ENCODE measurements around the gene PRAME. TPM values are rescaled to one million over a fixed set of nuclear protein-coding genes. Genes with fewer than 3 reads are reported as not detected.

PRAME gene
- total RNA-seq, 1 experiment from 2014 or later: not detected

GRCh38 chr22:22521631-22522030 lies 37.4 kb downstream of the PRAME start:
- Mint-ChIP-seq H3K4me1 (ENCODE audit: insufficient read depth, unreplicated experiment) (no peaks in the 10 kb centered on the region), H3K27me3 (ENCODE audit: insufficient read depth, unreplicated experiment) (peaks cover 32% of the 10 kb centered on the region), H3K4me3 (ENCODE audit: unreplicated experiment) (no peak overlapping the region), H3K36me3 (ENCODE audit: insufficient read depth, unreplicated experiment) (no peaks in the 10 kb centered on the region), H3K27ac (ENCODE audit: low read depth, unreplicated experiment) (peak overlapping the region; percentile 41), H3K9me3 (ENCODE audit: unreplicated experiment) (no peaks in the 10 kb centered on the region)
- ChIA-PET POLR2A (no interaction called here), CTCF (no interaction called here)
- TF ChIP-seq CTCF (IDR thresholded peaks at IDR 0.05; ENCODE audit: unreplicated experiment): no peak
- intact Hi-C loops (cut with micrococcal nuclease): no loop called here
- no peak for DNase-seq (ENCODE audit: unreplicated experiment)
- no TSS peak for BruUV-seq (replicated peaks)

GRCh38 chr22:22520667-22521602 lies 38.1 kb downstream of the PRAME start:
- intact Hi-C loops (cut with micrococcal nuclease): no loop called here
- peak; percentile 18 for DNase-seq (ENCODE audit: unreplicated experiment)
- no peaks in the 10 kb centered on the region for H3K9me3 Mint-ChIP-seq (ENCODE audit: unreplicated experiment)
- no TSS peak for BruUV-seq (replicated peaks)
- no peaks in the 10 kb centered on the region for H3K4me1 Mint-ChIP-seq (ENCODE audit: insufficient read depth, unreplicated experiment)
- TF ChIP-seq CTCF (IDR thresholded peaks at IDR 0.05; ENCODE audit: unreplicated experiment): no peak
- H3K36me3 Mint-ChIP-seq (ENCODE audit: insufficient read depth, unreplicated experiment): no peaks in the 10 kb centered on the region
- POLR2A ChIA-PET: no interaction called here
- H3K27ac Mint-ChIP-seq (ENCODE audit: low read depth, unreplicated experiment): no peak overlapping the region
- peaks cover 32% of the 10 kb centered on the region for H3K27me3 Mint-ChIP-seq (ENCODE audit: insufficient read depth, unreplicated experiment)
- no peak overlapping the region for H3K4me3 Mint-ChIP-seq (ENCODE audit: unreplicated experiment)
- CTCF ChIA-PET: no interaction called here

- ChIA-PET CTCF (interaction anchor here (0.5 to 0.6 kb wide), 3 partner anchors 59 to 439 kb away, joined by 3 to 6 read pairs (median 3); no protein-coding TSS in a partner anchor), POLR2A (interaction anchor here (0.6 kb wide), 1 partner anchor 8 kb away, joined by 3 read pairs; no protein-coding TSS in a partner anchor)
- peak; percentile 1 for DNase-seq (ENCODE audit: unreplicated experiment)
- Mint-ChIP-seq H3K27ac (ENCODE audit: low read depth, unreplicated experiment) (no peak within 1 kb of the TSS), H3K36me3 (ENCODE audit: insufficient read depth, unreplicated experiment) (no peaks in the 10 kb centered on the region), H3K4me1 (ENCODE audit: insufficient read depth, unreplicated experiment) (no peaks in the 10 kb centered on the region), H3K27me3 (ENCODE audit: insufficient read depth, unreplicated experiment) (peaks cover 32% of the 10 kb centered on the region), H3K9me3 (ENCODE audit: unreplicated experiment) (no peaks in the 10 kb centered on the region), H3K4me3 (ENCODE audit: unreplicated experiment) (no peak within 1 kb of the TSS)
- BruUV-seq (replicated peaks): no TSS peak
- no peak for TF ChIP-seq CTCF (IDR thresholded peaks at IDR 0.05; ENCODE audit: unreplicated experiment)
- intact Hi-C loops (cut with micrococcal nuclease): no loop called here
These were observed 38.9 kb downstream of the PRAME start, which contains the start of gene ZNF280A for GRCh38 chr22:22520020-22520656. ZNF280A (minus strand) TSS chr22:22520270; CDS start chr22:22515630, 4,640 bp downstream.

- DNase-seq (ENCODE audit: unreplicated experiment): no peak
- H3K36me3 Mint-ChIP-seq (ENCODE audit: insufficient read depth, unreplicated experiment): no peaks in the 10 kb centered on the region
- ChIA-PET CTCF (interaction anchor here (0.5 to 0.6 kb wide), 3 partner anchors 59 to 440 kb away, joined by 3 to 6 read pairs (median 3); no protein-coding TSS in a partner anchor), POLR2A (interaction anchor here (0.6 kb wide), 1 partner anchor 8 kb away, joined by 3 read pairs; no protein-coding TSS in a partner anchor)
- no TSS peak for BruUV-seq (replicated peaks)
- H3K27ac Mint-ChIP-seq (ENCODE audit: low read depth, unreplicated experiment): no peak overlapping the region
- no peaks in the 10 kb centered on the region for H3K4me1 Mint-ChIP-seq (ENCODE audit: insufficient read depth, unreplicated experiment)
- intact Hi-C loops (cut with micrococcal nuclease): no loop called here
- H3K27me3 Mint-ChIP-seq (ENCODE audit: insufficient read depth, unreplicated experiment): peaks cover 32% of the 10 kb centered on the region
- TF ChIP-seq CTCF (IDR thresholded peaks at IDR 0.05; ENCODE audit: unreplicated experiment): no peak
- no peaks in the 10 kb centered on the region for H3K9me3 Mint-ChIP-seq (ENCODE audit: unreplicated experiment)
- no peak overlapping the region for H3K4me3 Mint-ChIP-seq (ENCODE audit: unreplicated experiment)
These were observed 39.5 kb downstream of the PRAME start for GRCh38 chr22:22519591-22519990.
